Ectodermal cell (in vitro differentiated cells): ENCODE results near the gene GLP2R.

Source experiments
- H3K27ac ChIP-seq: 2 replicates; pipeline ENCODE4 v1.7.0; 2013; ENCODE audit warnings: mild to moderate bottlenecking, low read depth, low read length; ENCODE audit not compliant: insufficient read depth, poor library complexity, severe bottlenecking
- H3K27me3 ChIP-seq: 2 replicates; pipeline ENCODE4 v1.7.0; 2013; ENCODE audit warnings: mild to moderate bottlenecking, low read length; ENCODE audit not compliant: insufficient read depth, control insufficient read depth, poor library complexity, severe bottlenecking
- H3K36me3 ChIP-seq: one replicate; pipeline ENCODE4 v1.7.0; 2013; ENCODE audit warnings: low read length; ENCODE audit not compliant: control insufficient read depth, insufficient read depth
- H3K4me1 ChIP-seq: one replicate; pipeline ENCODE4 v1.7.0; 2013; ENCODE audit warnings: low read length; ENCODE audit not compliant: control insufficient read depth, insufficient read depth
- H3K4me3 ChIP-seq: 2 replicates; pipeline ENCODE4 v1.7.0; 2013; ENCODE audit warnings: low read depth, low read length, control low read depth; ENCODE audit not compliant: insufficient read depth
- H3K9me3 ChIP-seq: 2 replicates; pipeline ENCODE4 v1.7.0; 2013; ENCODE audit warnings: mild to moderate bottlenecking, low read length, moderate library complexity; ENCODE audit not compliant: control insufficient read depth
- WGBS, 2 experiments: methylation state at CpG; one replicate each; pipeline ENCODE4 v1.1.7; 2013; ENCODE audit warnings: missing lambda C conversion rate in 2 of 2; 5-methylcytosine and 5-hydroxymethylcytosine counted together

Gene GLP2R

DNA sequence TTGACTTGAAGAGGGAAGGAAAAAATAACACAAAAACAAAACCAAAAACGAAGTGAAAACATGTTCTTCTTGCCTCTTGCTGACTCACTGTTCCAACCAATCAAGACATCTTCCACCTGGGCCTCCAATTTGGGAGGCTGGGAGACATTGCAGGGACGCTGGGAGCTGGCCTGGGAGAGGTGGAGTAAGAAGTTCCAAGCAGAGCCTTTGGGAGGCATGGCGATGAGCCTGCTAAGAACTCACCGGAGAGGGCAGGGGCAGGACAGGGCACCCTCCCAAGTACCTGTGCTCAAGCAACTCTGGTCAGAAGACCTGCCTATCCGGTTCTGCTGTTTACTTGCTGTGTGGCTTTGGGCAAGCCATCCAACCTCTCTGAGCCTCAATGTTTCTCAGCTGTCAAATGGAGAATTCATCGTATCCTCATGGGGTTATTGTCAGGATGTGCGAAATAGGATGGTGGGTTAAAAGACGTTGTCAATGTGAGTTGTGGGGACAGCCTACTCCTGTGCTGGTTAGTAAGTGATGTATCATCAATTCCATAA lies 856 bp upstream of the GLP2R start:
- H3K27ac ChIP-seq: no peak overlapping the region
- WGBS, 2 experiments: 88 to 91% methylated on average over 8 of the region's 8 CpGs
- H3K4me3 ChIP-seq: no peak overlapping the region

GRCh38 chr17:9828296-9829295 lies 2.9 kb downstream of the GLP2R start:
- H3K27ac ChIP-seq: no peak overlapping the region
- H3K4me1 ChIP-seq: no peaks in the 10 kb centered on the region
- no peaks in the 10 kb centered on the region for H3K36me3 ChIP-seq
- WGBS, 2 experiments: 95 to 96% methylated on average over 11 to 13 of the region's 13 CpGs
- H3K9me3 ChIP-seq: no peaks in the 10 kb centered on the region
- no peak overlapping the region for H3K4me3 ChIP-seq
- no peaks in the 10 kb centered on the region for H3K27me3 ChIP-seq

More for the DNA sequence above, 856 bp upstream of the GLP2R start:
- no peaks in the 10 kb centered on the region for H3K36me3 ChIP-seq
- no peaks in the 10 kb centered on the region for H3K4me1 ChIP-seq
- H3K9me3 ChIP-seq: no peaks in the 10 kb centered on the region
- H3K27me3 ChIP-seq: no peaks in the 10 kb centered on the region

GRCh38 chr17:9829343-9829742 lies 3.6 kb downstream of the GLP2R start:
- H3K36me3 ChIP-seq: no peaks in the 10 kb centered on the region
- H3K9me3 ChIP-seq: no peaks in the 10 kb centered on the region
- H3K4me1 ChIP-seq: no peaks in the 10 kb centered on the region
- H3K27ac ChIP-seq: no peak overlapping the region
- H3K27me3 ChIP-seq: no peaks in the 10 kb centered on the region
- 100% methylated on average over 2 of the region's 2 CpGs; no CpG with 5 or more reads in 1 of the 2 experiments for WGBS, 2 experiments
- H3K4me3 ChIP-seq: no peak overlapping the region

GRCh38 chr17:9830711-9831110 lies 5.0 kb downstream of the GLP2R start:
- Histone ChIP-seq H3K4me1 (no peaks in the 10 kb centered on the region), H3K27ac (no peak overlapping the region), H3K4me3 (no peak overlapping the region), H3K27me3 (no peaks in the 10 kb centered on the region), H3K36me3 (no peaks in the 10 kb centered on the region), H3K9me3 (no peaks in the 10 kb centered on the region)
- whole genome bisulfite sequencing, 2 experiments: 89 to 94% methylated on average over 2 of the region's 2 CpGs

DNA sequence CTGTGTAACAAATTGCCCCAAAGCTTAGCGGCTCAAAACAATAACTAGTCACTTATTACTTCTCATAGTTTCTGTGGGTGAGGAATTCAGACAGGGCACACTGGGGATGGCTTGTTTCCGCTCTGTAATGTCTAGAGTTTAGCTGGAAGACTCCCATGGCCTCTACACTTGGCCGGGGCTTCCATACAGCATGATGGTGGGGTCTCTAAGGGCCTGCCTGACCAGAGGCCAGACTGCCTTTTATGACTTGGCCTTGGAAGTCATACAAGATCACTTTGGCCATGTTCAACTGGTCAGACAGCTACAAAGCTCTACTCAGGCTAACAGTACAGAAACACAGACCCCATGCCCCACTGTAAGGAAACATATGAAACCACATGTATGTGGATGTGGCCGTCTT lies 8.2 kb downstream of the GLP2R start:
- Histone ChIP-seq H3K36me3 (no peaks in the 10 kb centered on the region), H3K4me3 (no peak overlapping the region), H3K9me3 (no peaks in the 10 kb centered on the region), H3K27me3 (no peaks in the 10 kb centered on the region), H3K4me1 (no peaks in the 10 kb centered on the region), H3K27ac (no peak overlapping the region)
- WGBS, 2 experiments: 91 to 96% methylated on average over 3 to 4 of the region's 4 CpGs

DNA sequence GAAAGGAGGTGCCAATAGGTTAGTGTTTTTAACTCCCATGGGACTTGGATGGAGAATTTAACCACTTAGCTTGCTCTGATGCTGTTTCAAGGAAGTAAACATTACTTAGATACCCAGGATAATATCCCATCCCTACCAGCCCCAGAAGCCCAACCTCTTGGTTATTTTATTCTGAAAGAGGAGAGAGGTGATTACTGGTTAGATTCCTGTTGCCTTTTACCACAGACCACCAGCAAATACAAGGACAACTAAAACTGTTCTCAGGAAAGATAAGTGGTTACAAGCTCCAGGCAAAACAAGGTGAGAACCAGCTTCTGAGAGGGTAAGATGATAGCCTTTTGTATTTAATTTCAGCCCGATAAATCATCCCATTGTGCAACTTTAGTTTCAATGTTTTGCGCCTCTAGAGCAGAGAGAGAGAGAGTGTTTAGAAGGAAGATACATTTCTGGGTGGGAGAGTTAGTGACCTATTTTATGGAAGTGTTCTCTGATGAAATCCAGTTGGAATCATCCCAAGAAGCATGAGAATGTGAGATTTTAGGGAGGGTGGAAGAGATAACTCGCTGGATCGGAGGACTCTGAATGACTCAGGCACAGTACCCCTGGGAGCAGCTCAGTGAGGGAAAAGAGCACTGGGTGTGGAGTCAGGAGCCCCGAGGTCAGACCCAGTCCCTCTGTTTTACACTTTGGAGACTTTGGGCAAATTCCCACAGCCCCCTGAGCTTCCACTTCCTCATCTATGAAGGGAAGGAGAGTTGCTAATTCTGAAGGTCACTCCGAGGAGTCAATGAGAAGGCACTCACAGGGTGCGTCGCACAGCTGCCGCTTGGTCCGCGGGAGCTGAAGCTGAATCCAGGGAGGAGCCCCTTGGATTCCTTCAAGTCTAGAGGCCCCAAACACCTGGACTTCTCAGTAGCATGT lies 12.1 kb downstream of the GLP2R start:
- no peaks in the 10 kb centered on the region for H3K9me3 ChIP-seq
- H3K4me3 ChIP-seq: no peak overlapping the region
- no peaks in the 10 kb centered on the region for H3K4me1 ChIP-seq
- H3K27me3 ChIP-seq: no peaks in the 10 kb centered on the region
- H3K36me3 ChIP-seq: no peaks in the 10 kb centered on the region
- 86 to 89% methylated on average over 11 of the region's 11 CpGs for WGBS, 2 experiments
- no peak overlapping the region for H3K27ac ChIP-seq

- H3K4me3 ChIP-seq: no peak overlapping the region
- H3K4me1 ChIP-seq: no peaks in the 10 kb centered on the region
- H3K27me3 ChIP-seq: no peaks in the 10 kb centered on the region
- H3K9me3 ChIP-seq: no peaks in the 10 kb centered on the region
- H3K36me3 ChIP-seq: no peaks in the 10 kb centered on the region
- 48 to 56% methylated on average over 4 of the region's 4 CpGs for WGBS, 2 experiments
- no peak overlapping the region for H3K27ac ChIP-seq
Measured at GRCh38 chr17:9839433-9839832, 13.7 kb downstream of the GLP2R start.

DNA sequence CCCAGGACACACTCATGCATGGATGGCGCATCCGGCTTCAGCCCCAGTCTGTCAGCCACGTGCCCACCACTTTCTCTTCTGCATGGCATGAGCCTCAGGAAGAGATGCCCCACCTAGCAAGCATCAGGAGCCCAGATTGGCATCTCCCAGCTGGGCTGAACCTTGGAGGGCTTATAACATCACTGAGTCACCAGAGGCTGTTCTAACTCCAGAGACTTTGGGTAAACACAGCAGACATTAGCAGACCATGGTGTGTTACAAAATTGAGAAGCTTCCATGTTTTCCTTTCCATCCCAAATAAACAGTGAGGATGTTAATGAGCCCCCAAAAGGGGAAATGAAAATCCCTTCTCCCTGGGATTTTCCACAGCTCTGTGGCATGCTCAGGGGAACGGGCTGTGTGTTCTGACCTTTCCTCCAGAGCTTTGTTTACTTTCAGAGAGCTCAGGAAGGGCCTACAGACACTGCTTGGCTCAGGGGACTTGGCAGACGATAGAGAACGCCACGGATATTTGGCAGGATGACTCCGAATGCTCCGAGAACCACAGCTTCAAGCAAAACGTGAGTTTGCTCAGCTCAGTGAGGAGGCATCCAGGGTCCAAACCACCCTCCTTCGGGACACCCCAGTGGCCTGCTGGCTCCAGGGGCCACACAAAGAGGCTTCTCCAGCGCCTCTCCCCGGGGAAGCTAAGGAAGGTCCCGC lies 16.5 kb downstream of the GLP2R start:
- H3K9me3 ChIP-seq: no peaks in the 10 kb centered on the region
- no peak overlapping the region for H3K27ac ChIP-seq
- H3K4me1 ChIP-seq: no peaks in the 10 kb centered on the region
- WGBS, 2 experiments: 87 to 88% methylated on average over 14 of the region's 14 CpGs
- H3K4me3 ChIP-seq: no peak overlapping the region
- H3K27me3 ChIP-seq: no peaks in the 10 kb centered on the region
- H3K36me3 ChIP-seq: no peaks in the 10 kb centered on the region

GRCh38 chr17:9843152-9844010 lies 17.7 kb downstream of the GLP2R start:
- Histone ChIP-seq H3K27ac (no peak overlapping the region), H3K4me1 (no peaks in the 10 kb centered on the region), H3K9me3 (no peaks in the 10 kb centered on the region), H3K36me3 (no peaks in the 10 kb centered on the region), H3K27me3 (no peaks in the 10 kb centered on the region), H3K4me3 (no peak overlapping the region)
- WGBS, 2 experiments: 89 to 93% methylated on average over 14 of the region's 14 CpGs
